H54 (cell line): Measurements from ENCODE around the gene DNAJB4.
A peak's percentile ranks its signal among the peaks of the same experiment; 100 is the strongest.
"Not testable (repeated sequence)": the region's sequence is repeated elsewhere in the genome, so short reads cannot be mapped to it uniquely, and the experiment has no call there.

Experiments used
- DNase-seq: peaks from one replicate; pipeline ENCODE4 v3.0.0; 2011; ENCODE audit warnings: low spot score, mixed read lengths; ENCODE audit not compliant: insufficient read length
- FAIRE-seq: peaks from 3 replicates; lab custom pipeline; 2011; peaks lifted over from hg19 to GRCh38; lab: Jason Lieb, UNC
- POLR2A ChIP-seq: IDR thresholded peaks from 2 replicates; pipeline ENCODE4 v1.6.1; 2011; ENCODE audit warnings: low read depth, mild to moderate bottlenecking, low read length

DNAJB4 gene

GRCh38 chr1:78003882-78004718 lies 639 bp upstream of the DNAJB4 start:
- no peak for DNase-seq
- FAIRE-seq, result peak; percentile 75
- no peak for TF ChIP-seq POLR2A

GRCh38 chr1:78005448-78005722 lies 646 bp downstream of the DNAJB4 start:
- DNase-seq (no peak), FAIRE-seq (no peak)
- TF ChIP-seq POLR2A, result no peak

- no peak for TF ChIP-seq POLR2A
- FAIRE-seq (peak; percentile 92), DNase-seq (no peak)
Measured at GRCh38 chr1:78005755-78006154, 1.0 kb downstream of the DNAJB4 start.

- TF ChIP-seq POLR2A, result no peak
- FAIRE-seq (no peak), DNase-seq (no peak)
Measured at GRCh38 chr1:78006521-78006920, 1.8 kb downstream of the DNAJB4 start.

- FAIRE-seq, result peak; percentile 33
- TF ChIP-seq POLR2A, result no peak
- no peak for DNase-seq
Measured at GRCh38 chr1:78007677-78008341, 3.1 kb downstream of the DNAJB4 start.

- no peak for DNase-seq
- no peak for FAIRE-seq
- TF ChIP-seq POLR2A, result no peak
Measured at GRCh38 chr1:78009276-78009675, 4.5 kb downstream of the DNAJB4 start.

GRCh38 chr1:78009836-78010235 lies 5.1 kb downstream of the DNAJB4 start:
- FAIRE-seq, result no peak
- no peak for DNase-seq
- no peak for TF ChIP-seq POLR2A

- DNase-seq (no peak), FAIRE-seq (no peak)
- no peak for TF ChIP-seq POLR2A
Measured at GRCh38 chr1:78011050-78011449, 6.3 kb downstream of the DNAJB4 start.

GRCh38 chr1:78015148-78015547 lies 10.4 kb downstream of the DNAJB4 start:
- no peak for TF ChIP-seq POLR2A
- no peak for FAIRE-seq
- DNase-seq, result no peak

GRCh38 chr1:78019024-78019423 lies 14.3 kb downstream of the DNAJB4 start:
- DNase-seq, result no peak
- no peak for FAIRE-seq

GRCh38 chr1:78021134-78021533 lies 16.4 kb downstream of the DNAJB4 start:
- not testable (repeated sequence) for DNase-seq, FAIRE-seq

More at GRCh38 chr1:78019024-78019423, 14.3 kb downstream of the DNAJB4 start:
- TF ChIP-seq POLR2A, result no peak

GRCh38 chr1:78029793-78030192 lies 25.1 kb downstream of the DNAJB4 start:
- TF ChIP-seq POLR2A, result no peak
- DNase-seq (no peak), FAIRE-seq (no peak)

GRCh38 chr1:78032996-78033796 lies 28.5 kb downstream of the DNAJB4 start:
- TF ChIP-seq POLR2A, result no peak
- DNase-seq, result no peak
- FAIRE-seq, result no peak

GRCh38 chr1:78033797-78034172 lies 29.0 kb downstream of the DNAJB4 start:
- FAIRE-seq, result no peak
- no peak for DNase-seq
- TF ChIP-seq POLR2A, result no peak

GRCh38 chr1:78035121-78035520 lies 30.4 kb downstream of the DNAJB4 start:
- no peak for DNase-seq
- FAIRE-seq, result no peak
- TF ChIP-seq POLR2A, result no peak
